IMR-90 (cell line): ENCODE measurements around the gene STAMBPL1. TPM values are rescaled to one million over a fixed set of nuclear protein-coding genes. Genes with fewer than 3 reads are reported as not detected.

Experiments used
- ATAC-seq: fragments of 200-7000 bp; cut with Tn5 transposase; 2 replicates; pipeline ENCODE4 v1.9.1; 2020; ENCODE audit warnings: low read depth, mild to moderate bottlenecking, moderate library complexity
- BruUV-seq: library from RNA; stranded (reverse); fragments of 400-500 nt; replicated peaks from 2 replicates; lab custom pipeline; 2021; lab: Mats Ljungman, UMichigan
- CTCF ChIA-PET: fragments of 300-600 bp; formaldehyde crosslinking; extraction: SDS; loops from one replicate; lab custom pipeline; 2021; ENCODE audit warnings: antibody characterized with exemption; lab: Yijun Ruan, JAX
- POLR2A ChIA-PET: fragments of 300-600 bp; sonication (Branson Sonifier 250); formaldehyde crosslinking; loops from one replicate; lab custom pipeline; 2022; ENCODE audit warnings: antibody characterized with exemption; ENCODE audit not compliant: unreplicated experiment; lab: Charles Lee
- DNase-seq: peaks from one replicate; pipeline ENCODE4 v3.0.0; 2013
- H2AFZ ChIP-seq: replicated peaks from 2 replicates; pipeline ENCODE3; 2013; ENCODE audit warnings: low read length, mild to moderate bottlenecking; ENCODE audit not compliant: poor library complexity
- H2AK5ac ChIP-seq: 2 replicates; pipeline ENCODE4 v1.6.1; 2013; ENCODE audit warnings: low read depth, low read length, inconsistent platforms
- H2AK9ac ChIP-seq: replicated peaks from 2 replicates; pipeline ENCODE3; 2013; ENCODE audit warnings: mild to moderate bottlenecking, low read depth, low read length, moderate library complexity; ENCODE audit not compliant: poor library complexity
- H2BK120ac ChIP-seq: 2 replicates; pipeline ENCODE4 v1.6.1; 2013; ENCODE audit warnings: low read depth, low read length, inconsistent platforms
- H2BK15ac ChIP-seq: 3 replicates; pipeline ENCODE4 v1.6.1; 2013; ENCODE audit warnings: low read depth, low read length, inconsistent platforms
- H2BK20ac ChIP-seq: 2 replicates; pipeline ENCODE4 v1.6.1; 2013; ENCODE audit warnings: low read depth, mild to moderate bottlenecking, inconsistent platforms, low read length, moderate library complexity
- H2BK5ac ChIP-seq: 2 replicates; pipeline ENCODE4 v1.6.1; 2013; ENCODE audit warnings: mild to moderate bottlenecking, low read depth, low read length, inconsistent platforms; ENCODE audit not compliant: poor library complexity, severe bottlenecking
- H3K14ac ChIP-seq: replicated peaks from 2 replicates; pipeline ENCODE4 v1.6.1; 2013; ENCODE audit warnings: low read depth, low read length, inconsistent platforms
- H3K18ac ChIP-seq: 2 replicates; pipeline ENCODE4 v1.6.1; 2013; ENCODE audit warnings: low read depth, low read length, control low read depth
- H3K23ac ChIP-seq: 2 replicates; pipeline ENCODE4 v1.6.1; 2013; ENCODE audit warnings: low read depth, low read length, inconsistent platforms
- H3K27ac ChIP-seq: 2 replicates; pipeline ENCODE4 v1.5.1; 2013; ENCODE audit warnings: mild to moderate bottlenecking, control low read depth, low read length; ENCODE audit not compliant: insufficient read depth
- H3K27me3 ChIP-seq: 2 replicates; pipeline ENCODE4 v1.6.1; 2013; ENCODE audit warnings: low read length; ENCODE audit not compliant: control insufficient read depth, insufficient read depth
- H3K36me3 ChIP-seq: 2 replicates; pipeline ENCODE4 v1.6.1; 2013; ENCODE audit warnings: low read length, mixed read lengths; ENCODE audit not compliant: control insufficient read depth, insufficient read depth
- H3K4ac ChIP-seq: 2 replicates; pipeline ENCODE4 v1.6.1; 2013; ENCODE audit warnings: low read depth, low read length, inconsistent platforms
- H3K4me1 ChIP-seq: 2 replicates; pipeline ENCODE4 v1.6.1; 2013; ENCODE audit warnings: low read length, mixed read lengths; ENCODE audit not compliant: control insufficient read depth, insufficient read depth
- H3K4me2 ChIP-seq: 2 replicates; pipeline ENCODE4 v1.6.1; 2013; ENCODE audit warnings: low read depth, mild to moderate bottlenecking, control low read depth, low read length, moderate library complexity
- H3K4me3 ChIP-seq: 2 replicates; pipeline ENCODE4 v1.5.1; 2013; ENCODE audit warnings: low read depth, mild to moderate bottlenecking, control low read depth, low read length, moderate library complexity; ENCODE audit not compliant: insufficient read depth
- H3K56ac ChIP-seq: 2 replicates; pipeline ENCODE4 v1.6.1; 2013; ENCODE audit warnings: low read length, inconsistent platforms; ENCODE audit not compliant: insufficient read depth; ENCODE audit errors: extremely low read depth
- H3K79me1 ChIP-seq, 2 experiments: 2 replicates each; pipeline ENCODE4 v1.6.1; 2013; ENCODE audit warnings: low read length in 2 of 2, inconsistent platforms in 1 of 2, low read depth in 1 of 2
- H3K9ac ChIP-seq: 2 replicates; pipeline ENCODE4 v1.6.1; 2013; ENCODE audit warnings: low read depth, low read length, control low read depth
- H3K9me1 ChIP-seq: 2 replicates; pipeline ENCODE4 v1.6.1; 2013; ENCODE audit warnings: low read length, inconsistent platforms; ENCODE audit not compliant: insufficient read depth
- H3K9me3 ChIP-seq: 2 replicates; pipeline ENCODE4 v1.6.1; 2013; ENCODE audit warnings: low read length; ENCODE audit not compliant: control insufficient read depth, insufficient read depth
- H4K20me1 ChIP-seq: 2 replicates; pipeline ENCODE4 v1.6.1; 2013; ENCODE audit warnings: low read length, inconsistent platforms; ENCODE audit not compliant: insufficient read depth
- H4K5ac ChIP-seq: 2 replicates; pipeline ENCODE4 v1.6.1; 2013; ENCODE audit warnings: mild to moderate bottlenecking, low read depth, low read length, control low read depth
- H4K8ac ChIP-seq, 2 experiments: 2 replicates each; pipeline ENCODE4 v1.6.1; 2013; ENCODE audit warnings: low read depth in 2 of 2, low read length in 2 of 2, control low read depth in 1 of 2, inconsistent platforms in 1 of 2
- H4K91ac ChIP-seq: 2 replicates; pipeline ENCODE4 v1.6.1; 2013; ENCODE audit warnings: low read depth, low read length, inconsistent platforms; ENCODE audit not compliant: insufficient read depth
- RCOR1 ChIP-seq: IDR thresholded peaks from 2 replicates; pipeline ENCODE4 v1.6.1; 2012; ENCODE audit warnings: mild to moderate bottlenecking, low read length, improper control_type of control experiment; ENCODE audit not compliant: insufficient replicate concordance
- WGBS, 2 experiments: methylation state at CpG; one replicate each; pipeline versions ENCODE4 v1.1.5 to v1.1.7; 2013; ENCODE audit warnings: missing lambda C conversion rate in 2 of 2; ENCODE audit not compliant: insufficient read length in 1 of 2; ENCODE audit errors: extremely low coverage in 2 of 2; 5-methylcytosine and 5-hydroxymethylcytosine counted together
- dilution Hi-C: fragments of 300-500 bp; cut with HindIII; formaldehyde crosslinking; loops from one replicate; pipeline ENCODE4 v1.14.3; 2018; ENCODE audit warnings: low sequenced_read_pairs; ENCODE audit not compliant: unreplicated experiment
- in situ Hi-C: fragments of 300-500 bp; cut with MboI; formaldehyde crosslinking; loops from 3 replicates; pipeline ENCODE4 v1.14.3; 2019; ENCODE audit warnings: low sequenced_read_pairs, inconsistent platforms, mixed read lengths
- intact Hi-C: fragments of 100-400 bp; cut with micrococcal nuclease; formaldehyde crosslinking; loops from 2 replicates; pipeline ENCODE4 v1.10.0; 2022
- polyA plus RNA-seq, 3 experiments: library from polyadenylated mRNA; depleted of rRNA; stranded (reverse); fragments of >200 nt; gene quantifications; 2 replicates each; pipeline ENCODE4 v1.2.3, GENCODE V29; 2012; ENCODE audit warnings: low replicate concordance in 1 of 3
- total RNA-seq: library from RNA; depleted of rRNA; stranded (reverse); fragments of >200 nt; gene quantifications from 2 replicates; pipeline ENCODE4 v1.2.3, GENCODE V29; 2012

Gene STAMBPL1
- total and polyA plus RNA-seq, 2 of the 4 experiments (the other 2 are of a cell fraction) = 26.8 to 28.1 TPM

GRCh38 chr10:88833723-88834122, 46.3 kb upstream of the STAMBPL1 start:
- H3K9ac ChIP-seq = no peak overlapping the region
- no TSS peak for BruUV-seq
- no peaks in the 10 kb centered on the region for H3K36me3 ChIP-seq
- no peak overlapping the region for H4K8ac ChIP-seq
- H3K9me1 ChIP-seq = no peaks in the 10 kb centered on the region
- no peak overlapping the region for H2AK5ac ChIP-seq
- dilution Hi-C loops (no loop called here), in situ Hi-C loops (loop anchor here (10.0 kb wide), 1 partner anchor 391 kb away; no protein-coding TSS in a partner anchor), intact Hi-C loops (loop anchor here (2.0 kb wide), 1 partner anchor 153 kb away; no protein-coding TSS in a partner anchor)
- no peak for TF ChIP-seq RCOR1
- POLR2A ChIA-PET = no interaction called here
- no peaks in the 10 kb centered on the region for H3K4me1 ChIP-seq
- H2BK120ac ChIP-seq = no peak overlapping the region
- H2AFZ ChIP-seq = no peak overlapping the region
- no peak overlapping the region for H3K14ac ChIP-seq
- no peak overlapping the region for H3K4ac ChIP-seq
- no peak overlapping the region for H2BK20ac ChIP-seq
- H3K79me1 ChIP-seq = no peaks in the 10 kb centered on the region
- DNase-seq (no peak), ATAC-seq (no peak)
- H3K18ac ChIP-seq = no peak overlapping the region
- no peak overlapping the region for H3K23ac ChIP-seq
- H3K27ac ChIP-seq = no peak overlapping the region
- no peak overlapping the region for H3K4me2 ChIP-seq
- CTCF ChIA-PET = interaction anchor here (1.1 kb wide), 1 partner anchor 99 kb away, joined by 8 read pairs; no protein-coding TSS in a partner anchor
- no peaks in the 10 kb centered on the region for H3K9me3 ChIP-seq
- no peaks in the 10 kb centered on the region for H3K27me3 ChIP-seq
- H4K5ac ChIP-seq = no peak overlapping the region
- H2BK15ac ChIP-seq = no peak overlapping the region
- no peak overlapping the region for H3K4me3 ChIP-seq
- no peak overlapping the region for H2AK9ac ChIP-seq
- no peak overlapping the region for H3K56ac ChIP-seq
- H2BK5ac ChIP-seq = no peak overlapping the region
- H4K91ac ChIP-seq = no peak overlapping the region
- no CpG with 5 or more reads among the region's 2 CpGs for WGBS, 2 experiments
- H4K20me1 ChIP-seq = no peaks in the 10 kb centered on the region
